Stimulated activated CD4-positive, alpha-beta T cell treated with anti-CD3 and anti-CD28 coated beads, Interleukin-1b, Interleukin-23, amount 100 ng/mL, for 4 hours (primary cell): ENCODE measurements around the gene SLA2.
A peak's percentile ranks its signal among the peaks of the same experiment; 100 is the strongest.

Experiments used
- DNase-seq, 2 donors: peaks; one replicate each; pipeline ENCODE4 v3.0.0-alpha.2; 2020; ENCODE audit warnings: low read depth in 2 of 2

The SLA2 gene

DNA sequence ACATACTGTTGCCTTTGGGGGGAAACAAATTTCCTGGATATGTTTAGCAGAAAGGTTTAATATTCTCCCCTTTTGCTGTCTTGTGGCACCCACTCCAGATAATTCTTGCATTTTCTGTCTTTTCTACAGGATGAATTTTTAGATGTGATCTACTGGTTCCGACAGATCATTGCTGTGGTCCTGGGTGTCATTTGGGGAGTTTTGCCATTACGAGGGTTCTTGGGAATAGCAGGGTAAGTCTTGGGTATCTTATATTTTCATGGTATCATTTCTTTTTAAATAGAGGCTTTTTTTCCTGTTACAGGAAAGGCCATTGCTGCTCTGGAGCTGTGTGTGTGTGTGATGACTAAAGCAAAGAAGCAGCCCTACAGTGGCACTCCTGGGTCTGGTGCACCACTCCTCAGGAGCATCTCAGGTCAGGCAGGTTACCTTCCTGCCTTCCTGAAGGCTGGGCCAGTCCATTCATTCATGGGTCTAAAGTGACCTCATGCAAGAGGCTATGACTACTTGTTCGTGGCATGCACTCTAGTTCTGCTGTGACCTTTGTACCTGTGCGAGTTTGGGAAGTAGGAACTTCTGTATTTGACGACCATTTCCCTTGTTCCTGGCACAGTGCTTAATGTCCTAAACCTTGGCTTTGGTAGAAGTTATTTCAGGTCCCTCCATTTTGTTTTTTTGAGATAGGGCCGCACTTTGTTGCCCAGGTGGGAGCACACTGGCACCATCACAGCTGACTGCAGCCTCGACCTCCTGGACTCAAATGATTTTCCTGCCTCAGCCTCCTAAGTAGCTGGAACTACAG is 38.2 kb downstream of the SLA2 start:
- no peak for DNase-seq

- no peak for DNase-seq
Measured at GRCh38 chr20:36606158-36607066, 39.6 kb downstream of the SLA2 start.

- peak; percentile 98 to 99 for DNase-seq
Measured at GRCh38 chr20:36605399-36606157, 40.4 kb downstream of the SLA2 start, which contains the start of gene RAB5IF. RAB5IF (plus strand) TSS chr20:36605779; CDS start chr20:36605952, 173 bp downstream.

DNA sequence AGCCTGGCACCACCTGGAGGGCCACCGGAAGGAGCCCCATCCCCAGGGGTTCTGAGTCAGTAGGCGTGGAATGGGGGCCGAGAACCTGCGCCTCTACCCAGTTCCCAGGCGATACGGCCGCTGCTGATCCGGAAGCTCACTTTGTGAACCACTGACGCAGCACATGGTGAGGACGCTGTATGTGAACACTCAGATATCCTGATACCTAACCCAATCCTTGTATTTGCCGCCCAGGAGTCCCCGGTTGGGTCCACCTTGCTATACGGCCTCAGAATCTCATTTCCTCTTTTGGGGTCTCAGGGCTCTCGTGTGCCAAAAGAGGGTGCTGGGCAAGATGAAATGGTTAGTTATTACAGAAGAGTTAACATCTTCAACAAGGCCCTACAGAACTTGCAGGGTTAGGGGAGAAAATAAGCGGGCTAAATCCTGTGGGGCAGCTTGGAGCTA is 41.0 kb downstream of the SLA2 start:
- DNase-seq: peak in 1 of 2 donors; percentile 25

DNA sequence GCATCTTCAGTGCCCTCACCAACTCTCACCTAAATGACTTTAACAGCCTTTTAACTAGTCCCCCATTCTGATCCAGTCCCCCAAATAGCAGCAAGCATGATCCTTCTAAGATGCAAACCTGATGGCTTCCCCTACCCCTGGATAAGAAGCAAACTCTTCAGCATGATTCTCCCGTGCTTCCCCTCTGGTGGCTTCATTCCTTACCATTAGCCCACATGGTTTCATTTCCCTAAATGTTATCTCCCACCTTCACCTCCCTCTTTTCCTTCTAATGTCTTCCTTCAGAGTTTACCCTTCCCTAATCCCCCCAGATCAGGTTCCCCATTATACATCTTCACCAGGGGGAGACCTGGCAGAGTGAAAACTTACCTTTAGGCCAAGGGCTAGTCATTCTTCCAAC is 44.5 kb downstream of the SLA2 start:
- DNase-seq: no peak

DNA sequence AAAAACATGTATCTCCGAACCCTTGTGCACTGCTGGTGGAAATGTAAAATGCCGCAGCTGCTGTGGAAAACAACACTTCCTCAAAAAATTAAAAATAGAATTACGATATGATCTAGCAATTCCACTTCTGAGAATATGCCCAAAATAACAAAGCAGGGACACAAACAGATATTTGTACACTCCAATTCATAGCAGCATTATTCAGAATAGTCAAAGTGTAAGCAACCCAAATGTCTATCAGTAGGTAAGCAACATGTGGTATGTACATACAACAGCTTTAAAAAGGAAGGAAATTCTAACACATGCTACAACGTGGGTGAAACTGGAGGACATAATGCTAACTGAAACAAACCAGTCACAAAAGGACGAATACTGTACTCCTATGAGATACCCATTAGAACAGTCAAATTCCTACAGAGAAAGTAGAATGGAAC is 46.1 kb downstream of the SLA2 start:
- no peak for DNase-seq

- DNase-seq: no peak
Measured at GRCh38 chr20:36593347-36593929, 52.6 kb downstream of the SLA2 start.

DNA sequence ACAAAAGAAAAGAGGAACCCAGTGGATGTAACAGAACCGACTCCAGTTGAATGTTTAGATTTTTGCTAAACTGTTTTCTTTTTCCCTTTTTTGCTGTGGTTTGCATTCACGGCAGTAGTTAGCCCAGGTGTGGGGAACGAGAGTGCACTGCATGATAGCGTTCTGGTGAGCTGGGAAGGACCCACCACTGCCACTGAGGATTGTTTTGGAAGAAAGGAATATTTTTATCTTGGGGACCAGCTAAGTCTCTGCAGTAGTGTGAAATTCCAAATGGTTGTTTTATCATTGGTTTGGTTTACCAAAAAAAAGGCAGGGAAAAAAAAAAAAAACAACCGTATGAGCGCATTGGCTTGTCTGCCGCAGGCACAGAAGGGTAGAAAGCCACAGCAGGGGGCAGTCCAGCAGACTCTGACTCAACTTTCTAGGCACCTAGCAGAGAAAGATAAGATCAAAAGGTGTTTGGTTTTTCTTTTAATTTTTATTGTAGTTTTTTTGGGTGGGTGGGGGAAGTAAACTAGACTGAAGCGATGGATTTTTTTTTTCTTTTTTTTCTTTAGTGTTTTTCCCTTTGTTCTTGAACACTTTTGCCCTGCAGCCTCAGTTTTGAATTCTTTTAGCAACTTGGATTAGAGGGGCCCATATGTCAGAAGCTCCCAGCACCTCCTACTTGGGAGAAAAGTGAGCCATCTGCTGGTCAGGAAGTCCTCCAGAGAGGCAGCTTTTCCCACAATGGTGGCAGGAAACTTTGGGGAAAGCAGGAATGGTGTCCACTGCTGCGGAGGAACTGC is 53.9 kb downstream of the SLA2 start:
- DNase-seq: peak in 1 of 2 donors; percentile 36

DNA sequence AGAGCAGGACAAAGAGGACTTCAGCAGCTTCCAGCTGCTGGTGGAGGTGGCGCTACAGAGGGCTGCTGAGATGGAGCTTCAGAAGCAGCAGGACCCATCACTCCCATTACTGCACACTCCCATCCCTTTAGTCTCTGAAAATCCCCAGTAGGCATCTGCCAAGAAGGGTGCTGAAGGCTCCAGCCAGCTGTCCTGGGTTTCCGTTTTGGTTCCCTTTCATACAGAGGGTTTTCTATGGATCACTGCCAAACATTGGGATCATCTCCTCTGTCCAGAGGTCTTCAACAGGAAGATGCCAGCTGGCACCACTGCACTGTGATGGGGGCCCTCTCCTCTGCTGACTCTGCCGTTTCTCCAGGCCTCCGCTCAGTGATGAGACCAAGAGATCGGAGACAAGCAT is 54.7 kb downstream of the SLA2 start:
- no peak for DNase-seq

DNA sequence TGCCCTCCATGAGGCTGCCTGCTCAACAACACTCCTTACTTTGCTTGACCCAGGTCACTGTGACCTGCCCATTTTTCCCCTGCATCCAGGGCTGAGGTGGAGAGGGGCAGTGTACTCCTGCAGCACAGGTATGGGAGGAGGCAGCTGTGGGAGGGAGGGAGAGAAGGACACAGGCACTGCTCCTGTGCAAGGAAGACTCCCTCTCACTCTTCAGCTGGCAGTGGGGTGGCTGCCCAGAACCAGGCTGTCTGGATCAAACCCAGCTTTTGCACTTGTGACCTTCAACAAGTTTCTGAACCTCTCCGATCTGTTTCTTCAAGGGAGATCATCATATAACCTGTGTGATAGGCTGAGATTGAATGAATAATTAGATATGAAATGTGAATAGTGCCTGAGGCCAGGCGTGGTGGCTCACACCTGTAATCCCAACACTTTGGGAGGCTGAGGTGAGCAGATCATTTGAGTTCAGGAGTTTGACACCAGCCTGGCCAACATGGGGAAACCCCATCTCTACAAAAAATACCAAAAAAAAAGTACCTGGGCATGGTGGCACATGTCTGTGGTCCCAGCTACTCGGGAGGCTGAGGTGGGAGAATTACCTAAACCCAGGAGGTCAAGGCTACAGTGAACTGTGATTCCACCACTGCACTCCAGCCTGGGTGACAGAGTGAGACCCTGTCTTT is 58.5 kb downstream of the SLA2 start:
- DNase-seq: no peak

DNA sequence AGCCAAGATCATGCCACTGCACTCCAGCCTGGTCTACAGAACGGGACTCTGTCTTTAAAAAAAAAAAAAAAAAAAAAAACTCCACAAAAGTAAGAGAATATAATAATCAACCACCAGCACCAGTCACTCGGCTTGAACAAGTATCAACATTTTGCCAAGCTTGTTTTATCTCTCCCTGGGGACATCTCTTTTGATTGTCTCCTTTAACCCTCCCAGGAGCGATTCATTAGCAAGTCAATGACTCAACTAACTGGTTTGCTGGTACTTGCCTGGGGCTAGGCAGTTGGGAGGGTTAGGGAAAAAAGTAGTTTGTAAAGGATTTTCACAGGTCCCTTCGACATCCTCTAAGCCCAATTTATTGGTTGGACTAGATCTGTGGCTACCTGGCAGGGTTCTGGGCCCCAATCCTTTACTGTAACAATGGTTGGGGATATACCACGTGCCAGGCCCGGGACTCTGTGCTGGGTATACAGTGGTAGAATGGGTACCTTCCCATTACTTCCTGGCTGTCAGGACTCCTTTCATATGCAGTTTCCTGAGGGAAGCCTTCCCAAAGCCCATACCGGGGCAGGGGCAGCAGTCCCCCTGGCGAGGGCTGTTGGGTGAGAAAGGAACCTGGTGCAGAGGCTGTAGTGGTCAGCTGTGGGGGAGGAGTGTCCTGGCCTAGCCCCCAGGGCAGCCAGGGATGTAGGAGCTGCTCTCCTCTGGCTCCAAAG is 60.4 kb downstream of the SLA2 start:
- DNase-seq: no peak

GRCh38 chr20:36584018-36584481 is 61.9 kb downstream of the SLA2 start:
- DNase-seq: no peak

GRCh38 chr20:36582821-36583220 is 63.2 kb downstream of the SLA2 start:
- DNase-seq: no peak

DNA sequence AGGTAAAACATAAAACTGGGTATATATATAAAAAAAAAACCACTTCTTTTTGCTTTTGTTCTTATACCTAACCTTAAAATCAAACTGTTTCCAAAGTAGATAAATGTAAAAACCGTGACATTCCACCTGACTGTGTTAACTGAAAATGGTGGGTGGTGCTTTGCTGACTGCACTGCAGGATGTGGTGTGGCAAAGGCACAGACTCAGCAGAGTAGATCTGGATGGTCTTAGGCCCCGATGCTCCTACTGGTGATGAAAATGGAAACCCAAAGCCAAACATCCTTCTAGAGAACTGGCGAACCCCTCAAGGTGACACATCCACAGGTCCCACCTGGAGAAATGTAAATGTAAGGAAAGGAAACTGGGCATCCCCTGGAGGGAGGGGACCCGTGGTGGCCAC is 63.7 kb downstream of the SLA2 start:
- no peak for DNase-seq

DNA sequence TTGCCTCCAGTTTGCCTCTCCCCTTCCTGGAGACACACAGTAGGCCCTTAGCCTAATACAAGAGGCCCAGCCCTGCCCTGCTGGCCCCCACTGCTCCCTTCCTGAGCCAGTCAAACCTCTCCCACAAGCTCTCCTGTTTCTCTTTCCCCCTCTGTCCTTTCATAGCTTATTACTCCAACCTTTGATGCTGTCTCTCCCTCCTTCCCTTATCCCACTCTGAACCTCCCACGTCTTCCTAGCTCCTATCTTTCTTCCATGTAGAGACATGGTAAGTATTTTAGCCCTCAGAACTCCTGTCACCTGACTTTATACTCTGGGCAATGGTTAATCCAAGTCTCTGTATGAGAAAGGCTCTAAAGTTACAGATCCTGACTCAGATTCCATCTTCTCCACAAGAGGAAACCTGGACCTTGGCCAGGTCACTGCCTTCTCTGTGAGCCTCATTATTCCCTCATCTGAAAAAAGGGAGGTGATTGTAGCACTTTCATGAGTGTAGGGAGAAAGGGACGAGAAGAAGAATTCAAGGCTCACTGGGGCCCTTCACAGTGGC is 65.9 kb downstream of the SLA2 start:
- no peak for DNase-seq

DNA sequence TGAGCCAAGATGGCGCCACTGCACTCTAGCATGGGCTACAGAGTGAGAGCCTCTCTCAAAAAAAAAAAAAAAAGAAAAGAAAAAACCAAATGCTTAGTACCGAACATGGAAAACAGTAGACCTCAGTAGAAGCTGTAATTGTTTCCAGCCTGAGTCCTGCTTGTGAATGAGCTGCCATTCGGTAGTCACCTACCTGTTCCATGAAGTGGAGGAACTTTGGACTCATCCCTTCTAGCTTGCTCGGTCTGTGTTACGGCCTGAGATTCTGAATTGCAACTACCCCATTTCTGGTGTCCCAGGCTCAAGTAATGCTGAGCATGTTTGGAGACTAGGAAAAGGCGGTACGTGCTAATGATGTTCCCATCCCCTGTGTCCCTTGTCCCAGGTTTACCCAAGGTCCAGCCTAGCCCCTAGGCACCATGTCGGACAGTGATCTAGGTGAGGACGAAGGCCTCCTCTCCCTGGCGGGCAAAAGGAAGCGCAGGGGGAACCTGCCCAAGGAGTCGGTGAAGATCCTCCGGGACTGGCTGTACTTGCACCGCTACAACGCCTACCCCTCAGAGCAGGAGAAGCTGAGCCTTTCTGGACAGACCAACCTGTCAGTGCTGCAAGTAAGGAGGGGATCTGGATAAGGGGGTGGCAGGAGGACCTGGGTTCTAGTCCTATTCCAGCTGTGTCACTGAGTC is 67.5 kb downstream of the SLA2 start:
- DNase-seq: no peak

- no peak for DNase-seq
Measured at GRCh38 chr20:36576081-36576445, 69.9 kb downstream of the SLA2 start.

DNA sequence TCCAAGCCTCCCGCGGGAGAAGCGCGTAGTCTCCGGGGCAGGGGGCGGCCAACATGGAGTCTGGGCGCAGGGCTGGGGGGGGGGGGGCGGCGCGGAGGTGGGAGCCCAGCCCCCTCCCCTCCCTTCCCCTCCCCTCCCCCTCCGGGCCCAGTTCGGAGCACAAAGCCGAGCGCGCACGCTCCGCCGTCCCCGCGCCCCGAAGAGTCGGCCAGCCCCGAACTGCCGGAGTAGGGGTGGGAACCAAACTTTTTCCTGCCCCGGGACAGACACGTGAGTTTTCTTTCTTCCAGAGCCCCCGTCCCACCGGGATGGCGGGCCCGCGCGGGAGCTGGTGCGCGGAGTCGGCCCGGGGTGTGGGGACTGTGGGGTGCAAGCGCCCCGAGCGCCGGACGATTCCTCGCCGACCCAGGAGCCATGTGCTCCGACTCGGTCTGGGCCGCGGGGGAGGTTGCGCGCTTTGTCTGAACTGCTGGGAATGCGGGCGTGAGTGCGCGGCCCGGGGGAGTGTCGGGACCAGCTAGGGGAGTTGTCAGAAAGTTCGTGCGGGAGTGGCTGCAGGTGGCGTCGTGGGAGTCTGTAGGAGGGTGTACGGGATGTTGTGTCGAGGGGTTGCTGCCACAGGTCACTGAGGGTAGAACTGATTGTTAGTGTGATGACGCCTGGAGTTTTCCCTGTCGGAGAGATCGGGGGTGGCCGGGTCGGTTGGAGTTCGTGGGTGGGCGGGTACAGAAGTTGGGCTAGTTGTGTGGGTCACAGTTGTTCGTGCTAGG is 71.4 kb downstream of the SLA2 start:
- peak; percentile 49 to 55 for DNase-seq
